ENCODE data around the gene DGCR2. TPM values are rescaled to one million over a fixed set of nuclear protein-coding genes. Genes with fewer than 3 reads are reported as not detected.

The DGCR2 gene
- total RNA-seq, 1 donor: 43.4 TPM

- Histone ChIP-seq H3K79me2 (ENCODE audit: insufficient read depth, low read length) (no peaks in the 10 kb centered on the region), H3K9me3 (ENCODE audit: low read depth, low read length) (no peaks in the 10 kb centered on the region), H3K27ac (ENCODE audit: low read depth, low read length) (no peak overlapping the region), H3K4me2 (ENCODE audit: insufficient read depth, low read length) (no peak overlapping the region), H2AFZ (ENCODE audit: low read length) (no peak overlapping the region), H3K27me3 (ENCODE audit: insufficient read depth, low read length) (no peaks in the 10 kb centered on the region), H4K20me1 (ENCODE audit: insufficient read depth, low read length) (peaks cover 17% of the 10 kb centered on the region), H3K4me1 (ENCODE audit: insufficient read depth, low read length) (peaks cover 5% of the 10 kb centered on the region), H3K4me3 (ENCODE audit: insufficient read depth, low read length) (no peak overlapping the region), H3K36me3 (ENCODE audit: insufficient read depth, low read length) (peaks cover 22% of the 10 kb centered on the region)
- DNase-seq (ENCODE audit: insufficient read length, low spot score, missing footprints): no peak
- TF ChIP-seq CTCF (IDR thresholded peaks at IDR 0.05; ENCODE audit: extremely low read depth, low read depth, low read length): no peak
Observed at GRCh38 chr22:19039796-19040280, 82.4 kb downstream of the DGCR2 start.

- Histone ChIP-seq H2AFZ (ENCODE audit: low read length) (no peak overlapping the region), H3K36me3 (ENCODE audit: insufficient read depth, low read length) (peaks cover 17% of the 10 kb centered on the region), H3K27ac (ENCODE audit: low read depth, low read length) (no peak overlapping the region), H3K79me2 (ENCODE audit: insufficient read depth, low read length) (no peaks in the 10 kb centered on the region), H3K4me1 (ENCODE audit: insufficient read depth, low read length) (peaks cover 5% of the 10 kb centered on the region), H3K4me2 (ENCODE audit: insufficient read depth, low read length) (no peak overlapping the region), H3K27me3 (ENCODE audit: insufficient read depth, low read length) (no peaks in the 10 kb centered on the region), H3K4me3 (ENCODE audit: insufficient read depth, low read length) (no peak overlapping the region), H4K20me1 (ENCODE audit: insufficient read depth, low read length) (peaks cover 17% of the 10 kb centered on the region), H3K9me3 (ENCODE audit: low read depth, low read length) (no peaks in the 10 kb centered on the region)
- no peak for TF ChIP-seq CTCF (IDR thresholded peaks at IDR 0.05; ENCODE audit: extremely low read depth, low read depth, low read length)
- DNase-seq (ENCODE audit: insufficient read length, low spot score, missing footprints): no peak
Observed at GRCh38 chr22:19039448-19039780, 82.8 kb downstream of the DGCR2 start.

DNA sequence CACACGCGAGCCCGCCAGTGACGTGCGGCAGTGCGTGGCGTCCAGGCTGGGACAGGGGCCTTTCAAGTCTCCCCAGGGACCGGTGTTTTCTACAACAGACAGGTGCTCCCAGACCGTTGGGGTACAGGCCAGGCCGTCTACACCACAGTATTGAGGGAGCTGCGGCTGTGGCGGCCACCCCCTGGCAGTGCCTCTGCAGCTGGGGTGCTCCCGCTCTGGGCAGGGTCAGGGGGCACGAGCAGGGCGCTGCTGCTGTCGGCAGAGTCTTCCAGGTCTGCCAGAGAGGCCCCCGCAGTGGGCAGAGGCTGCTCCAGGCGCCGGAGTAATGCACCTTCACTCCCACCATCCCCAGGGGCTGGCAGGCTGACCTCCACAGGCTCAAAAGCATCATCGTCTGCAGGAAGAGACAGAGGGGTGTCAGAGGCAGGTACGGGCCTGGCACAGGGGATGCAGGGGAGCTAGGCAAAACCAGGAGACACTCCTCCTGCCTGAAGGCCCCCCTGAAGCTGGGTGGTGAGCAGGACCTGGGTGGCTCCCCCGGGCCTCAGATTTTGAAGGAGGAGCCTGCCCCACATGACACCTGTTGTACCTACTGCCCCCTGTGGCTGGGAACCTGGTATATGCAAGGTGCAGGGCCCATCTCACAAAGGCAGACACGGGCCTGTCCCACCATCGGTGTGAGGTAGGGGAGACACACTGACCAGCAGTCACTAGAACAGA, 83.3 kb downstream of the DGCR2 start:
- no peak for TF ChIP-seq CTCF (IDR thresholded peaks at IDR 0.05; ENCODE audit: extremely low read depth, low read depth, low read length)
- Histone ChIP-seq H3K27me3 (ENCODE audit: insufficient read depth, low read length) (no peaks in the 10 kb centered on the region), H3K9me3 (ENCODE audit: low read depth, low read length) (no peaks in the 10 kb centered on the region), H3K79me2 (ENCODE audit: insufficient read depth, low read length) (no peaks in the 10 kb centered on the region), H3K4me2 (ENCODE audit: insufficient read depth, low read length) (no peak overlapping the region), H3K36me3 (ENCODE audit: insufficient read depth, low read length) (peaks cover 15% of the 10 kb centered on the region), H4K20me1 (ENCODE audit: insufficient read depth, low read length) (peaks cover 15% of the 10 kb centered on the region), H2AFZ (ENCODE audit: low read length) (no peak overlapping the region), H3K27ac (ENCODE audit: low read depth, low read length) (no peak overlapping the region), H3K4me1 (ENCODE audit: insufficient read depth, low read length) (peaks cover 3% of the 10 kb centered on the region), H3K4me3 (ENCODE audit: insufficient read depth, low read length) (no peak overlapping the region)
- peak; percentile 58 for DNase-seq (ENCODE audit: insufficient read length, low spot score, missing footprints)

DNA sequence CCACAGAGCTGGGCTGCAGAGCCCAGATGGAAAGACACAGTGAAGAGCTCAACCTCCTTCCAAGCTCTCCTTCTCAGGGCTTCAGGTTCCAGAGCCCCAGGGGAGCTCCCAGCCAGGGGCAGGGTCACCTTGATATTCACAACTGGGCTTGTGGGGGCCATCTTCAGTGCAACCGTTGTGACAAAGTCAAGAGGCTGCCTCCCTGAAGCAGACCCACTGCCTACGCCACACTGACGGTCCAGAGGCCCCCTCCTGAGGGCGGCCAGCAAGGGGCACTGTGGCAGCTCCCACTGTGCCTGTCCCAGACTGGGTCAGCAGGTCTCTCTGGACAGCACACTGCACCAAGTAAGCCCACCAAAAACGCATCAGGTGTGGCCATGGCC, 84.1 kb downstream of the DGCR2 start:
- Histone ChIP-seq H3K27me3 (ENCODE audit: insufficient read depth, low read length) (no peaks in the 10 kb centered on the region), H3K4me1 (ENCODE audit: insufficient read depth, low read length) (no peaks in the 10 kb centered on the region), H3K9me3 (ENCODE audit: low read depth, low read length) (no peaks in the 10 kb centered on the region), H3K4me3 (ENCODE audit: insufficient read depth, low read length) (no peak overlapping the region), H3K79me2 (ENCODE audit: insufficient read depth, low read length) (no peaks in the 10 kb centered on the region), H3K27ac (ENCODE audit: low read depth, low read length) (no peak overlapping the region), H4K20me1 (ENCODE audit: insufficient read depth, low read length) (peaks cover 10% of the 10 kb centered on the region), H3K36me3 (ENCODE audit: insufficient read depth, low read length) (peaks cover 15% of the 10 kb centered on the region), H2AFZ (ENCODE audit: low read length) (no peak overlapping the region), H3K4me2 (ENCODE audit: insufficient read depth, low read length) (no peak overlapping the region)
- peak; percentile 83 for DNase-seq (ENCODE audit: insufficient read length, low spot score, missing footprints)
- no peak for TF ChIP-seq CTCF (IDR thresholded peaks at IDR 0.05; ENCODE audit: extremely low read depth, low read depth, low read length)
